Mammary epithelial cell (primary cell): Measurements from ENCODE around the gene ARHGEF4.

Experiments used
- CTCF ChIP-seq, 2 donors: IDR thresholded peaks in 1 of 2; conservative IDR thresholded peaks in 1 of 2; 2 replicates each; pipeline ENCODE4 v1.5.1; 2011 to 2012; ENCODE audit warnings: inconsistent platforms in 2 of 2, low read length in 2 of 2, mild to moderate bottlenecking in 2 of 2, control low read depth in 1 of 2, low read depth in 1 of 2; ENCODE audit not compliant: insufficient read depth in 1 of 2; ENCODE audit errors: extremely low read depth in 1 of 2
- EZH2 ChIP-seq: IDR thresholded peaks from 2 replicates; pipeline ENCODE4 v1.6.1; 2012; ENCODE audit warnings: low read length, inconsistent platforms, borderline replicate concordance

DNA sequence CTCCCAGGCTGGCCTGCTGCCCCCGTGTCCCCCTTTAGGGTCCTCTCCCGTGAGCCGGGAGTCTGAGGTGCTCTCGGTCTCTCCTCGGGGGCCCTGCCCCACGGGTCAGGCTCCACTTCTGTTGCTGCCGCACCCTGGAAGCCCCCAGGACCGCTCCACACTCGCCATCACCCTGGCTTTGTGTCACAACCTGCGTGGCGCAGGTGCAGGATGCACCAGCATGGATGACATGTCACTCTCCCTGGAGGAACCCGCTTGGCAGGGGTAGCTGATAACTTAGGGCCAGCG lies 10.8 kb upstream of the ARHGEF4 start:
- no peak for TF ChIP-seq CTCF (conservative IDR thresholded peaks at IDR 0.05 in 1 of 2, IDR thresholded peaks at IDR 0.05 in 1 of 2; ENCODE audit: extremely low read depth in 1 of 2, insufficient read depth in 1 of 2, low read depth in 1 of 2, low read length in 2 of 2)
- no peak for TF ChIP-seq EZH2
